Measurements from ENCODE around the gene SIGLEC12. TPM values are rescaled to one million over a fixed set of nuclear protein-coding genes. Genes with fewer than 3 reads are reported as not detected.

SIGLEC12 gene
- total and polyA plus RNA-seq, 8 donors = 0.12 to 0.19 (median 0.14) TPM; not detected in 5

DNA sequence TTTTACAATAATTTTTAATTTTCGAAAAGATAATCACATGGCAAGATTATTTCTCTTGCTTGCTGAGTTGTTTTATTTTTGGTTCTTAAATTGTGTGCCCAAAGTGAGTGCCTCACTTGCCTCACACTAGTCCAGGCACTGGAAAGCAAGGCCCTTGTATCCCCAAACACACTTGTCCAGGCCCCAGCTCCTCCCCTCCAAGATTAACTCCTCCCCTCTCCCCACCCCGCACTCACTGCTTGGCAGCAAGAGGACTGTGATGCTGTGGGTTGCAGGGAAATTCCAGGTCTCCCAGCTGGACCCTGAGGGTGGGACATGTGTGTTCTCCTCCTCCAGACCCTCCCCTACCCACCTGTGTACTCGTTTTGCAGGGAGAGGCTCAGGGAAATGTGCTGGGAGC is 3.9 kb downstream of the SIGLEC12 start:
- FAIRE-seq (no peak), DNase-seq (no peak)
- 25 to 36% methylated on average over 3 of the region's 3 CpGs for WGBS, 2 donors

GRCh38 chr19:51493776-51494175 is 7.8 kb downstream of the SIGLEC12 start:
- no peaks in the 10 kb centered on the region for H3K9me3 ChIP-seq
- DNase-seq (no peak), ATAC-seq (peak in 1 of 4 donors; percentile 50), FAIRE-seq (no peak)
- H3K27ac ChIP-seq = no peak overlapping the region
- 16% methylated on average over 2 of the region's 2 CpGs for WGBS, 2 donors
- H3K4me1 ChIP-seq = no peaks in the 10 kb centered on the region
- no peaks in the 10 kb centered on the region for H3K36me3 ChIP-seq
- intact Hi-C loops (cut with DNase I) = no loop called here
- no peak for TF ChIP-seq CTCF (IDR thresholded peaks at IDR 0.05)
- H3K4me3 ChIP-seq = no peak overlapping the region
- H3K27me3 ChIP-seq = no peaks in the 10 kb centered on the region

More for the DNA sequence above, 3.9 kb downstream of the SIGLEC12 start:
- Histone ChIP-seq H3K27ac (no peak overlapping the region), H3K27me3 (no peaks in the 10 kb centered on the region), H3K4me3 (no peak overlapping the region), H3K36me3 (no peaks in the 10 kb centered on the region), H3K4me1 (no peaks in the 10 kb centered on the region), H3K9me3 (no peaks in the 10 kb centered on the region)
- ATAC-seq = no peak
- TF ChIP-seq CTCF (IDR thresholded peaks at IDR 0.05) = no peak
- intact Hi-C loops (cut with DNase I) = no loop called here

- WGBS, 2 donors = 48 to 60% methylated on average over 7 of the region's 7 CpGs
- no peak for TF ChIP-seq CTCF (IDR thresholded peaks at IDR 0.05)
- ATAC-seq (no peak), DNase-seq (no peak), FAIRE-seq (no peak)
- Histone ChIP-seq H3K36me3 (no peaks in the 10 kb centered on the region), H3K9me3 (no peaks in the 10 kb centered on the region), H3K4me3 (no peak overlapping the region), H3K4me1 (no peaks in the 10 kb centered on the region), H3K27me3 (no peaks in the 10 kb centered on the region), H3K27ac (no peak overlapping the region)
- intact Hi-C loops (cut with DNase I) = no loop called here
These were observed 10.0 kb downstream of the SIGLEC12 start for GRCh38 chr19:51491586-51491985.

DNA sequence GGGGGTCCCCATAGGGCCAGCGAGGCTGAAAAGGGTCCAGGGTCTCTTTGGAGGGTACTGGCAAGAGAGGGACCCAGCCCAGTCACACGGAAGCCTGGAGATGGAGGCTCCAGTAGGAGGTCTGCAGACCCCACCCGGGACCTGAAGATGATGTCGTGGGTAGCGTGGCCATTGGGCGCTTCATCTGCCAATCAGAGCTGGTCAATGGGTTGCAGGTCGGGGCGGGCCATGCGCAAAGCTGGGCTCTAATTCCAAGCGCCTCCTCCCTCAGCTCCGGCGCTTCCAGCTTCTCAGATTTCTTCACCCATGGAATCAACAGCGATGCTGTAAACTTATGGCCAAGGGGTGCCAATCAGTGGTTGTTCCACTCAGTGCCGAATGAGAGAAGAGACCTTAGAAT is 10.9 kb downstream of the SIGLEC12 start:
- Histone ChIP-seq H3K4me3 (no peak overlapping the region), H3K27me3 (no peaks in the 10 kb centered on the region), H3K4me1 (no peaks in the 10 kb centered on the region), H3K36me3 (no peaks in the 10 kb centered on the region), H3K9me3 (no peaks in the 10 kb centered on the region), H3K27ac (no peak overlapping the region)
- DNase-seq (no peak), FAIRE-seq (no peak), ATAC-seq (no peak)
- 39 to 45% methylated on average over 14 of the region's 14 CpGs for WGBS, 2 donors
- intact Hi-C loops (cut with DNase I) = no loop called here
- no peak for TF ChIP-seq CTCF (IDR thresholded peaks at IDR 0.05)

- H3K27ac ChIP-seq = no peak overlapping the region
- no peak overlapping the region for H3K4me3 ChIP-seq
- no peaks in the 10 kb centered on the region for H3K9me3 ChIP-seq
- no peaks in the 10 kb centered on the region for H3K36me3 ChIP-seq
- ATAC-seq (no peak), DNase-seq (no peak), FAIRE-seq (no peak)
- no peak for TF ChIP-seq CTCF (IDR thresholded peaks at IDR 0.05)
- H3K27me3 ChIP-seq = no peaks in the 10 kb centered on the region
- 18 to 26% methylated on average over 2 of the region's 2 CpGs for WGBS, 2 donors
- no peaks in the 10 kb centered on the region for H3K4me1 ChIP-seq
- intact Hi-C loops (cut with DNase I) = no loop called here
These were observed 12.5 kb downstream of the SIGLEC12 start for GRCh38 chr19:51489113-51489512.

All from pancreas (tissue), 10 donors.